ENCODE measurements around the gene RHBDL2.

- TF ChIP-seq CTCF (IDR thresholded peaks at IDR 0.05; ENCODE audit: low read depth, low read length) (no peak), EZH2phosphoT487 (IDR thresholded peaks at IDR 0.05; ENCODE audit: low read depth) (no peak)
Observed at GRCh38 chr1:38885092-38885491, 56.5 kb downstream of the RHBDL2 start.

All from OCI-LY3 (cell line).